GM06990 (cell line): ENCODE data around the gene PLCG1.

ENCODE experiments used
- DNase-seq: peaks from one replicate; pipeline ENCODE4 v3.0.0-alpha.2; 2011; ENCODE audit not compliant: insufficient read length; ENCODE audit errors: extremely low read depth
- H3K27me3 ChIP-seq: replicated peaks from 2 replicates; pipeline ENCODE4 v1.6.0; 2011; ENCODE audit warnings: low read length; ENCODE audit not compliant: control insufficient read depth, insufficient read depth
- H3K36me3 ChIP-seq: 2 replicates; pipeline ENCODE4 v1.5.1; 2011; ENCODE audit warnings: low read length; ENCODE audit not compliant: control insufficient read depth, insufficient read depth
- H3K4me3 ChIP-seq: replicated peaks from 2 replicates; pipeline ENCODE4 v1.5.1; 2011; ENCODE audit warnings: low read depth, mild to moderate bottlenecking, control low read depth, low read length
- CTCF ChIP-seq: IDR thresholded peaks from 2 replicates; pipeline ENCODE4 v1.5.1; 2011; ENCODE audit warnings: low read length, control low read depth, mild to moderate bottlenecking, inconsistent platforms; ENCODE audit not compliant: insufficient read depth, poor library complexity, severe bottlenecking

The PLCG1 gene

GRCh38 chr20:41095110-41095969 is 42.0 kb upstream of the PLCG1 start:
- no peak for DNase-seq
- no peaks in the 10 kb centered on the region for H3K27me3 ChIP-seq
- TF ChIP-seq CTCF, result peak; percentile 81
- no peak overlapping the region for H3K4me3 ChIP-seq
- peaks cover 13% of the 10 kb centered on the region for H3K36me3 ChIP-seq

- H3K4me3 ChIP-seq, result no peak overlapping the region
- no peaks in the 10 kb centered on the region for H3K27me3 ChIP-seq
- TF ChIP-seq CTCF, result no peak
- DNase-seq, result no peak
- H3K36me3 ChIP-seq, result peaks cover 12% of the 10 kb centered on the region
Measured at GRCh38 chr20:41098703-41099250, 38.6 kb upstream of the PLCG1 start.

GRCh38 chr20:41100001-41100480 is 37.3 kb upstream of the PLCG1 start:
- Histone ChIP-seq H3K27me3 (no peaks in the 10 kb centered on the region), H3K36me3 (peaks cover 17% of the 10 kb centered on the region), H3K4me3 (no peak overlapping the region)
- TF ChIP-seq CTCF, result no peak
- DNase-seq, result no peak

- no peak overlapping the region for H3K4me3 ChIP-seq
- no peak for DNase-seq
- no peak for TF ChIP-seq CTCF
- H3K36me3 ChIP-seq, result peaks cover 15% of the 10 kb centered on the region
- H3K27me3 ChIP-seq, result no peaks in the 10 kb centered on the region
Measured at GRCh38 chr20:41101660-41102059, 35.7 kb upstream of the PLCG1 start.

GRCh38 chr20:41108531-41108930 is 28.8 kb upstream of the PLCG1 start:
- DNase-seq, result no peak
- Histone ChIP-seq H3K27me3 (no peaks in the 10 kb centered on the region), H3K36me3 (peaks cover 8% of the 10 kb centered on the region), H3K4me3 (no peak overlapping the region)
- no peak for TF ChIP-seq CTCF

GRCh38 chr20:41110012-41110411 is 27.3 kb upstream of the PLCG1 start:
- H3K36me3 ChIP-seq, result peaks cover 10% of the 10 kb centered on the region
- no peak overlapping the region for H3K4me3 ChIP-seq
- TF ChIP-seq CTCF, result no peak
- H3K27me3 ChIP-seq, result no peaks in the 10 kb centered on the region
- DNase-seq, result no peak
